Measurements from ENCODE around the gene CACNB4. TPM values are rescaled to one million over a fixed set of nuclear protein-coding genes. Genes with fewer than 3 reads are reported as not detected.

The CACNB4 gene
- total and polyA plus RNA-seq, 9 of the 15 experiments (the other 6 are each of a cell fraction or from before 2014, with no cell fraction given) = 0.01 to 0.20 (median 0.04) TPM; not detected in 1

DNA sequence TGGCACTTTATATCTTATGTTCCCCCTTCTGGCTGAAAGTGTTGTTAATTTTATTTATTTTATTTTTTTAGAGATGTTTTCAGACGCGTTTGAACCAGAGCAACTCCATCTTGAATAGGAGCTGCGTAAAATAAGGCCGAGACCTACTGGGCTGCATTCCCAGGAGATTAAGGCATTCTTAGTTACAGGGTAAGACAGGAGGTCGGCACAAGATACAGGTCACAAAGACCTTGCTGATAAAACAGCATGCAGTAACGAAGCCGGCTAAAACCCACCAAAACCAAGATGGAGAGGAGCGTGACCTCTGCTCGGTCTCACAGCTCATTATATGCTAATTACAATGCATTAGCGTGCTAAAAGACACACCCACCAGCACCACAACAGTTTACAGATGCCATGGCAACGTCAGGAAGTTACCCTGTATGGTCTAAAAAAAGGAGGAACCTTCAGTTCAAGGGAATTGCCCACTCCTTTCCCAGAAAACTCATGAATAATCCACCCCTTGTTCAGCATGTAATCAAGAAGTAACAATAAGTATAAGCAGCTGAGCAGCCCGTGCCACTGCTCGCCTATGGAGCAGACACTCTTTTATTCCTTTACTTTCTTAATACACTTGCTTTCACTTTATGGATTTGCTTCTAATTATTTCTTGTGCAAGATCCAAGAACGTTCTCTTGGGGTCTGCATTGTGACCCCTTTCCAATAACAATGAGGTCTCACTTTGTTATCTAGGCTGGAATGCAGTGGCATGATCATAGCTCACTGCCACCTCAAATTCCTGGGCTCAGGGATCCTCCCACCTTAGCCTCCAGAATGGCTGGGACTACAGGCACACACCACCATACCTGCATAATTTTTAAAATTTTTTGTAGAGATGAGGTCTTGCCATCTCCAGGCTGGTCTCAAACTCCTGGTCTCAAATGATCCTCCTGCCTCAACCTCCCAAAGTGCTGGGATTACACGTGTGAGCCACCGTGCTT, 55.9 kb downstream of the CACNB4 start (continued):
- TF ChIP-seq, protein P1, sequence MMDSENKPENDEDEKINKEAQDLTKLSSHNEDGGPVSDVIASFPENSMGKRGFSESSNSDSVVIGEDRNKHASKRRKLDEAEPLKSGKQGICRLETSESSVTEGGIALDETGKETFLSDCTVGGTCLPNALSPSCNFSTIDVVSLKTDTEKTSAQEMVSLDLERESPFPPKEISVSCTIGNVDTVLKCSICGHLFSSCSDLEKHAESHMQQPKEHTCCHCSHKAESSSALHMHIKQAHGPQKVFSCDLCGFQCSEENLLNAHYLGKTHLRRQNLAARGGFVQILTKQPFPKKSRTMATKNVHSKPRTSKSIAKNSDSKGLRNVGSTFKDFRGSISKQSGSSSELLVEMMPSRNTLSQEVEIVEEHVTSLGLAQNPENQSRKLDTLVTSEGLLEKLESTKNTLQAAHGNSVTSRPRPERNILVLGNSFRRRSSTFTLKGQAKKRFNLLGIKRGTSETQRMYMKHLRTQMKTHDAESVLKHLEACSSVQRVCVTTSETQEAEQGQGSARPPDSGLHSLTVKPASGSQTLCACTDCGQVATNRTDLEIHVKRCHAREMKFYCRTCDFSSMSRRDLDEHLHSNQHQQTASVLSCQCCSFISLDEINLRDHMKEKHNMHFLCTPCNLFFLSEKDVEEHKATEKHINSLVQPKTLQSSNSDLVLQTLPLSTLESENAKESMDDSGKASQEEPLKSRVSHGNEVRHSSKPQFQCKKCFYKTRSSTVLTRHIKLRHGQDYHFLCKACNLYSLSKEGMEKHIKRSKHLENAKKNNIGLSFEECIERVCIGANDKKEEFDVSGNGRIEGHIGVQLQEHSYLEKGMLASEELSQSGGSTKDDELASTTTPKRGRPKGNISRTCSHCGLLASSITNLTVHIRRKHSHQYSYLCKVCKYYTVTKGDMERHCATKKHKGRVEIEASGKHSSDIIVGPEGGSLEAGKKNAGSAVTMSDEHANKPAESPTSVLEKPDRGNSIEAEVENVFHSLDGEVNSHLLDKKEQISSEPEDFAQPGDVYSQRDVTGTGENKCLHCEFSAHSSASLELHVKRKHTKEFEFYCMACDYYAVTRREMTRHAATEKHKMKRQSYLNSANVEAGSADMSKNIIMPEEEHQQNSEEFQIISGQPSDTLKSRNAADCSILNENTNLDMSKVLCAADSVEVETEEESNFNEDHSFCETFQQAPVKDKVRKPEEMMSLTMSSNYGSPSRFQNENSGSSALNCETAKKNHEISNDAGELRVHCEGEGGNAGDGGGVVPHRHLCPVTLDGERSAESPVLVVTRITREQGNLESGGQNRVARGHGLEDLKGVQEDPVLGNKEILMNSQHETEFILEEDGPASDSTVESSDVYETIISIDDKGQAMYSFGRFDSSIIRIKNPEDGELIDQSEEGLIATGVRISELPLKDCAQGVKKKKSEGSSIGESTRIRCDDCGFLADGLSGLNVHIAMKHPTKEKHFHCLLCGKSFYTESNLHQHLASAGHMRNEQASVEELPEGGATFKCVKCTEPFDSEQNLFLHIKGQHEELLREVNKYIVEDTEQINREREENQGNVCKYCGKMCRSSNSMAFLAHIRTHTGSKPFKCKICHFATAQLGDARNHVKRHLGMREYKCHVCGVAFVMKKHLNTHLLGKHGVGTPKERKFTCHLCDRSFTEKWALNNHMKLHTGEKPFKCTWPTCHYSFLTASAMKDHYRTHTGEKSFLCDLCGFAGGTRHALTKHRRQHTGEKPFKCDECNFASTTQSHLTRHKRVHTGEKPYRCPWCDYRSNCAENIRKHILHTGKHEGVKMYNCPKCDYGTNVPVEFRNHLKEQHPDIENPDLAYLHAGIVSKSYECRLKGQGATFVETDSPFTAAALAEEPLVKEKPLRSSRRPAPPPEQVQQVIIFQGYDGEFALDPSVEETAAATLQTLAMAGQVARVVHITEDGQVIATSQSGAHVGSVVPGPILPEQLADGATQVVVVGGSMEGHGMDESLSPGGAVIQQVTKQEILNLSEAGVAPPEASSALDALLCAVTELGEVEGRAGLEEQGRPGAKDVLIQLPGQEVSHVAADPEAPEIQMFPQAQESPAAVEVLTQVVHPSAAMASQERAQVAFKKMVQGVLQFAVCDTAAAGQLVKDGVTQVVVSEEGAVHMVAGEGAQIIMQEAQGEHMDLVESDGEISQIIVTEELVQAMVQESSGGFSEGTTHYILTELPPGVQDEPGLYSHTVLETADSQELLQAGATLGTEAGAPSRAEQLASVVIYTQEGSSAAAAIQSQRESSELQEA (IDR thresholded peaks at IDR 0.05; ENCODE audit: low read depth) = no peak
- TF ChIP-seq NCOA1 (IDR thresholded peaks at IDR 0.05; ENCODE audit: low read depth) = no peak
- TF ChIP-seq, protein P2, sequence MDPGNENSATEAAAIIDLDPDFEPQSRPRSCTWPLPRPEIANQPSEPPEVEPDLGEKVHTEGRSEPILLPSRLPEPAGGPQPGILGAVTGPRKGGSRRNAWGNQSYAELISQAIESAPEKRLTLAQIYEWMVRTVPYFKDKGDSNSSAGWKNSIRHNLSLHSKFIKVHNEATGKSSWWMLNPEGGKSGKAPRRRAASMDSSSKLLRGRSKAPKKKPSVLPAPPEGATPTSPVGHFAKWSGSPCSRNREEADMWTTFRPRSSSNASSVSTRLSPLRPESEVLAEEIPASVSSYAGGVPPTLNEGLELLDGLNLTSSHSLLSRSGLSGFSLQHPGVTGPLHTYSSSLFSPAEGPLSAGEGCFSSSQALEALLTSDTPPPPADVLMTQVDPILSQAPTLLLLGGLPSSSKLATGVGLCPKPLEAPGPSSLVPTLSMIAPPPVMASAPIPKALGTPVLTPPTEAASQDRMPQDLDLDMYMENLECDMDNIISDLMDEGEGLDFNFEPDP (CRISPR knock-in tag; IDR thresholded peaks at IDR 0.05) = peak; percentile 46; the same call in 1 of the 2 replicates
- TF ChIP-seq KDM4B (IDR thresholded peaks at IDR 0.05; ENCODE audit: borderline replicate concordance in 2 of 2, low read depth in 1 of 2) = no peak
- TF ChIP-seq SRSF9 (IDR thresholded peaks at IDR 0.05; ENCODE audit: borderline replicate concordance, low read depth, low read length) = no peak
- no peak for TF ChIP-seq ZNF282 (CRISPR knock-in tag; IDR thresholded peaks at IDR 0.05)
- TF ChIP-seq, protein P3, sequence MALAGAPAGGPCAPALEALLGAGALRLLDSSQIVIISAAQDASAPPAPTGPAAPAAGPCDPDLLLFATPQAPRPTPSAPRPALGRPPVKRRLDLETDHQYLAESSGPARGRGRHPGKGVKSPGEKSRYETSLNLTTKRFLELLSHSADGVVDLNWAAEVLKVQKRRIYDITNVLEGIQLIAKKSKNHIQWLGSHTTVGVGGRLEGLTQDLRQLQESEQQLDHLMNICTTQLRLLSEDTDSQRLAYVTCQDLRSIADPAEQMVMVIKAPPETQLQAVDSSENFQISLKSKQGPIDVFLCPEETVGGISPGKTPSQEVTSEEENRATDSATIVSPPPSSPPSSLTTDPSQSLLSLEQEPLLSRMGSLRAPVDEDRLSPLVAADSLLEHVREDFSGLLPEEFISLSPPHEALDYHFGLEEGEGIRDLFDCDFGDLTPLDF (CRISPR knock-in tag; IDR thresholded peaks at IDR 0.05) = no peak
- TF ChIP-seq PHF8 (IDR thresholded peaks at IDR 0.05; ENCODE audit: borderline replicate concordance, low read length) = no peak
- TF ChIP-seq MYBL2 (IDR thresholded peaks at IDR 0.05; ENCODE audit: low read depth) = no peak
- no peak for TF ChIP-seq MYBL2 (CRISPR knock-in tag; IDR thresholded peaks at IDR 0.05; ENCODE audit: borderline replicate concordance)
- TF ChIP-seq, protein P4, sequence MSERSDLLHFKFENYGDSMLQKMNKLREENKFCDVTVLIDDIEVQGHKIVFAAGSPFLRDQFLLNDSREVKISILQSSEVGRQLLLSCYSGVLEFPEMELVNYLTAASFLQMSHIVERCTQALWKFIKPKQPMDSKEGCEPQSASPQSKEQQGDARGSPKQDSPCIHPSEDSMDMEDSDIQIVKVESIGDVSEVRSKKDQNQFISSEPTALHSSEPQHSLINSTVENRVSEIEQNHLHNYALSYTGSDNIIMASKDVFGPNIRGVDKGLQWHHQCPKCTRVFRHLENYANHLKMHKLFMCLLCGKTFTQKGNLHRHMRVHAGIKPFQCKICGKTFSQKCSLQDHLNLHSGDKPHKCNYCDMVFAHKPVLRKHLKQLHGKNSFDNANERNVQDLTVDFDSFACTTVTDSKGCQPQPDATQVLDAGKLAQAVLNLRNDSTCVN (CRISPR knock-in tag; IDR thresholded peaks at IDR 0.05) = no peak
- no peak for TF ChIP-seq CBFA2T2 (conservative IDR thresholded peaks at IDR 0.05)
- TF ChIP-seq TCF3 (CRISPR knock-in tag; IDR thresholded peaks at IDR 0.05) = no peak
- no peak for TF ChIP-seq ZNF140 (CRISPR knock-in tag; IDR thresholded peaks at IDR 0.05)
- no peak for TF ChIP-seq NFIC (IDR thresholded peaks at IDR 0.05)

Measured in K562 (cell line).